ENCODE measurements around the gene PDGFRB.

DNA sequence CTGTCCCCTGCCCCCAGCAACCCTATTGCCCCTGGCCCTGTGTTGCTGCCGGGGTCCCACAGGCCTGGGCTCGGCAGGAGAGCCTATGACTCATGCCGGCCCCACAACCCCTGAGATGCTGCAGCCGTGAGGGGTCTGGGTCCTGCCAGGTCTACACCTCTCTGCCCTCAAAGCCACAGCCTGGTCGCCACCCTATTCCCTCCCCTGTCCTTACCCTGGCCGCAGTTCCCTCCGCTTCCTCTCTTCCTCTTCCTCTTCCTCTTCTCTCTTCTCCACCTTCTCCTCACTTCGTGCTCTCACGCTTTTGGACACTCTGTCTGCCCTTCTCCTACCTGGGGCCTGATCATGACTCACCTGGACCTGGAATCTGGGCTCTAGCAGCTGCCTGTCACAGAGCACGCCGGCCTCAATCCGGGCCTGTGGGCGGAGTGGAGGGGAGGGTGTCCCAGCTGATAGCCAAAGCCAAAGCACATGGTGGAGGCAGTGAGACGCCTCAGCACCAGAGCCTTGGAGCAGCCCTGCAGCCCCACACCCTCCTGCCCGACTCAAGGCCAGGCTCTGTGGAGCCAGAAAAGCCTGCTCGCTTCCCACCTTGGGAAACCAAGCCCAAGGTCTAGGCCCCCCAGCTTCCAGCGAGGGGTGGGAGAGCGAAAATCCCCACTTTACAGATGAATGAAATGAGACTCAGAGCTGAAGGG is 42.4 kb downstream of the PDGFRB start:
- TF ChIP-seq, protein P1, sequence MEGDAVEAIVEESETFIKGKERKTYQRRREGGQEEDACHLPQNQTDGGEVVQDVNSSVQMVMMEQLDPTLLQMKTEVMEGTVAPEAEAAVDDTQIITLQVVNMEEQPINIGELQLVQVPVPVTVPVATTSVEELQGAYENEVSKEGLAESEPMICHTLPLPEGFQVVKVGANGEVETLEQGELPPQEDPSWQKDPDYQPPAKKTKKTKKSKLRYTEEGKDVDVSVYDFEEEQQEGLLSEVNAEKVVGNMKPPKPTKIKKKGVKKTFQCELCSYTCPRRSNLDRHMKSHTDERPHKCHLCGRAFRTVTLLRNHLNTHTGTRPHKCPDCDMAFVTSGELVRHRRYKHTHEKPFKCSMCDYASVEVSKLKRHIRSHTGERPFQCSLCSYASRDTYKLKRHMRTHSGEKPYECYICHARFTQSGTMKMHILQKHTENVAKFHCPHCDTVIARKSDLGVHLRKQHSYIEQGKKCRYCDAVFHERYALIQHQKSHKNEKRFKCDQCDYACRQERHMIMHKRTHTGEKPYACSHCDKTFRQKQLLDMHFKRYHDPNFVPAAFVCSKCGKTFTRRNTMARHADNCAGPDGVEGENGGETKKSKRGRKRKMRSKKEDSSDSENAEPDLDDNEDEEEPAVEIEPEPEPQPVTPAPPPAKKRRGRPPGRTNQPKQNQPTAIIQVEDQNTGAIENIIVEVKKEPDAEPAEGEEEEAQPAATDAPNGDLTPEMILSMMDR (IDR thresholded peaks at IDR 0.05; ENCODE audit: low read depth, low read length) = no peak
- no peak for TF ChIP-seq EZH2phosphoT487 (IDR thresholded peaks at IDR 0.05; ENCODE audit: low read depth)
